ENCODE data around the gene RASGRF2. TPM values are rescaled to one million over a fixed set of nuclear protein-coding genes. Genes with fewer than 3 reads are reported as not detected.
"Not testable (repeated sequence)": the region's sequence is repeated elsewhere in the genome, so short reads cannot be mapped to it uniquely, and the experiment has no call there.

The RASGRF2 gene
- total RNA-seq, 2 donors from 2014 or later, result 1.2 to 2.3 TPM

DNA sequence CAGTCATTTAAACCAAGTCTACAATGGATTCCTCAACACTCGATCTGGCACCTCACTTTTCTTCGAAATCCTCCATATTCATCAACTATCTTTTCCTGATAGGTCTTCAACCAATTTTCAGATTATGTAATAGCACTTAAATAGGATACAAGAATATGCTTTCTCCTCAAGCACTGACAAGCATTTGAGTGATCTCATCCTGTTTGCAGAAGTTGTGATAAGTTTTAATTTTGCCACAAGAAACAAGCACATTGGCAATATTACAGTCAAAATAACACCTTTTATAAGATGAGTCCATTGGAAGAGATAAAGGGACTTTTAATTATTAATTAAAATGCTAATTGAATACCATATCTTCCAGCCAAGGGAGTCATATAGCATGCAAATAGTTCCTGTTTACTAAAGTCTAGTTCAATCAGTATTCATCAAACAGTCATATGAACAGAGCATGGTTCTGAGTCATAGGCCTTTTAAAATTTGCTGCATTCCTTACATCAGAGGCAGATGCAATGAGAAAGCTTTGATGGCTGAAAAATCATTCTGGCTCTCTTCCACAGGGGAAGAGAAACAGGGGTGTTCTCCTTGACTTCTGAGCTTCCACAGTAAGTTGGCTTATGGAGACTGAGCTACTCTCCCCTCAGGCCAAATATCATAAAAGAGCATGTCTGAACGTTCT, 308.5 kb downstream of the RASGRF2 start:
- no peak for ATAC-seq
- intact Hi-C loops (cut with DNase I, micrococcal nuclease), result no loop called here

DNA sequence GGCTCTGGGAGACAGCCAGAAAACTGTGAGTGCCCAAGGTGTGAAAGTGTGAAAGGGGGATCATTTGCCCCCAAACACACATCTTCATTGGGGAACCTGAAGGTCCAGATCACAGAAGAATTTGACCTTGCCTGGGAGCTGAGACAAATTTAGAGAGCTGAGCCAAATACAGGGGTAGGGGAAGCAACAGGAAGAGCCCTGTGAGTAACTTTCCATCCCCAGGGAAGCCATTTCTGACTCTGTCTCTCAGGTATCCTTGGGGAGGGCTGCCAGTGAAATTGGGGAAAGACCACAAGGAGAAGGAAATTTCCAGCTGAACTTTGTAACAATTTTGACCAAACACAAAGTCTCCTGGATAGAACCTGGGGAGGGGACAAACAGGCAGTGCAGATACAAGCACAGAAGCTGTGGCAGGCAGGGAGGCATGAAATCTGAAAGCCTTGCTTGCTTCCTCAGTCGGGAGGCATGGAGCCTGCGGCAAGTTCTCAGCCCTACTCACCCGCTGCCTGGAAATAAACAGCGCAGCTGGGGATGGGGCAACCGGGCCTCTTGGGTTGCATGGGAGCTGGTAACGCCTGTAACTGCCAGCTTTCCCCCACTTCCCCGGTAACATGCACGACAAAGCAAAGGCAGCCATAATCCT, 309.7 kb downstream of the RASGRF2 start:
- DNase-seq, result no peak
- ATAC-seq, result no peak
- intact Hi-C loops (cut with DNase I, micrococcal nuclease), result no loop called here

More for the DNA sequence above, 308.5 kb downstream of the RASGRF2 start:
- DNase-seq, result no peak

DNA sequence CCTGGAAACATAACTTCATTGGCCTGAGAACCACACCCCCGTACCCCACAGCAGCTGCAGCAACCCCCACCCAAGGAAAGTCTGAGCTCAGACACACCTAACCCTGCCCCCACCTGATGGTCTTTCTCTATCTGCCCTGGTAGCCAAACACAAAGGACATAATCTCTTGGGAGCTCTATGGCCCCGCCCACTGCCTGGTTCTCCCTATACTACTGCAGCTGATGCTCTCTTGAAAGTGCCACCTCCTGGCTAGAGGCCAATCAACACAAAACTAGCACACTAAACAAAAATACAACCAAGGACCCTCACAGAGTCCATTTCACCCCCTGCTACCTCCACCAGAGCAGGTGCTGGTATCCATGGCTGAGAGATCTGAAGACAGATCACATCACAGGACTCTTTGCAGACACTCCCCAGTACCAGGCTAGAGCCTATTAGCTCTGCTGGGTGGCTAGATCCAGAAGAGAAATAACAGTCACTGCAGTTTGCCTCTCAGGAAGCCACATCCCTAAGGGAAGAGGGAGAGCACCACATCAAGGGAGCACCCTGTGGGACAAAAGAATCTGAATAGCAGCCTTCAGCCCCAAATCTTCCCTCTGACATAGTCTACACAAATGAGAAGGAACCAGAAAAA, 310.3 kb downstream of the RASGRF2 start:
- intact Hi-C loops (cut with DNase I, micrococcal nuclease); ATAC-seq; DNase-seq: not testable (repeated sequence)

All from left colon (tissue), 2 donors.